ENCODE results near the gene SLC1A4.
"Not testable (repeated sequence)": the region's sequence is repeated elsewhere in the genome, so short reads cannot be mapped to it uniquely, and the experiment has no call there.

The SLC1A4 gene

DNA sequence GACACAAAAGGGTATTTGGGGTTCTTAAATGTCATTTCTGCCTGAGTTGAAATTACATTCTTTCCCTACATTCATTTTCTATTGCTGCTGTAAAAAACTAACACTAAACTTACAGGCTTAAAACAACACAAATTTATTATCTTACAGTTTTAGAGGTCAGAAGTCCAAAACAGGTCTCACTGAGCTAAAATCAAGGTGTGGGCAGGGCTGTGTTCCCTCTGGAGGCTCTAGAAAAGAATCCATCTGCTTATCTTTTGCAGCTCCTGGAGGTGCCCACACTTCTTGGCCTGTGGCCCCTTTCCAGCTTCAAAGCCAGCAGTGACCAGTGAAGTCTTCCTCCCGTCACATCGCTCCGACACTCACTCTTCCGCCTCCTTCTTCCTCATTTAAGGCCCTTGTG lies 23.2 kb upstream of the SLC1A4 start:
- DNase-seq: no peak

DNA sequence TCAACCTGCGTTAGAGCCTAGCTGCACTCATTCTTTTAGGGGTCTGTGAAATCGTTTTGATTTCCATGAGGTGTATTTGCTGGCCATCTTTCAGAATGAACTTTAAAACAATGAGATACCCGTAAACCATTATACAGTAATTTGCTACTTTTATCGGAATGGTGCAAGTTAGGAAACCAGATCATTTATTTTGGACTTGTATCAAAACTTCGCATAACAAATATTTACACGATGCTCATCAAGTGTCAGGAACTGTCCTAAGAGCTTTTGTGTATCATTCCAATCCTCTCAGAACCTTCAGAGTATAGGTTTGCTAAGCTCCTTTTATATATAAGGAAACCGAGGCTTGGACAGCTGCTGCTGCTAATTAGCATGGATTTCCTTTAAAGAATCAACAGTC lies 22.4 kb upstream of the SLC1A4 start:
- DNase-seq: no peak

DNA sequence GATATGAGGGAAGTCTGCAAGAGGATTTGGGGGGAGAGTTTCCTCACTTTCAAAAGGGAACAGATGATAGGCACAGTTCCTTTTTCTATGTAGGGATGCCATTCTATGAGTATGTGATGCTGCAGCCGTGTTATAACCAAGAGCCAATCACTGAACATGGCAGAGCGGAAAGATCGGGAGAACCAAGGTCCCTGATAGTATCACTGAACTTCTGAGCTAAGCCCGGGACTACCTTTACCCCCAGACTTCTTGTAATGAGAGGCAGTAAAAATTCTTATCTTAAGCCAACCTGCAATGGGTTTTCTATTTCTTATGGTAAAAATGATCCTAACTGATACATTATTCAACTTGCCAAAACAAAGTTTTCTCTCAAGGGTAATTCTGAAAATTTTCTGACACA lies 21.6 kb upstream of the SLC1A4 start:
- DNase-seq: no peak

DNA sequence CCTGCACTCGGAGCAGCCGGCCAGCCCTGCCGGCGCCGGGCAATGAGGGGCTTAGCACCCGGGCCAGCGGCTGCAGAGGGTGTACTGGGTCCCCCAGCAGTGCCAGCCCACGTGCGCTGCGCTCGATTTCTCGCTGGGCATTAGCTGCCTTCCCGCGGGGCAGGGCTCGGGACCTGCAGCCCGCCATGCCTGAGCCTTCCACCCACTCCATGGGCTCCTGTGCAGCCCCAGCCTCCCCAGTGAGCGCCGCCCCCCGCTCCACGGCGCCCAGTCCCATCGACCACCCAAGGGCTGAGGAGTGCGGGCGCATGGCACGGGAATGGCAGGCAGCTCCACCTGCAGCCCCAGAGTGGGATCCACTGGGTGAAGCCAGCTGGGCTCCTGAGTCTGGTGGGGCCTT lies 20.1 kb upstream of the SLC1A4 start:
- DNase-seq: not testable (repeated sequence)

DNA sequence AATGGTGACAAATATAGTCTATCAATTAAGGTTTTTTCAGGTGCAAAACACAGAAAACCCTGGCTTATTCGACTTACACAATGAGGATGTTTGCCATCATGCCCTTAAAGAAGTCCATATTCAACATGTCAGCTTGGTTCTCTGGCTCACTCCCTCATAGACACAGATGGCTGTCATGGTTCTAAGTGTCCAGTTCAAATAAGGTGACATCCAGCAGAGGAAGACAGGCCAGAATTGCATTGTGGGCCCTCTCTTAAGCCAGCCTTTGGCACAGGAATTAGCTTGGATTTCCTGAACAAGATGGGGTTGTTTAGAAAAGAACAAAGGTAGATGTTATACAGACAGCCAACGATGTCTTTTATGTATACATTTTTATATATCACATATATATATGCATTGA lies 18.7 kb upstream of the SLC1A4 start:
- peak in 1 of 2 experiments; percentile 80 for DNase-seq

DNA sequence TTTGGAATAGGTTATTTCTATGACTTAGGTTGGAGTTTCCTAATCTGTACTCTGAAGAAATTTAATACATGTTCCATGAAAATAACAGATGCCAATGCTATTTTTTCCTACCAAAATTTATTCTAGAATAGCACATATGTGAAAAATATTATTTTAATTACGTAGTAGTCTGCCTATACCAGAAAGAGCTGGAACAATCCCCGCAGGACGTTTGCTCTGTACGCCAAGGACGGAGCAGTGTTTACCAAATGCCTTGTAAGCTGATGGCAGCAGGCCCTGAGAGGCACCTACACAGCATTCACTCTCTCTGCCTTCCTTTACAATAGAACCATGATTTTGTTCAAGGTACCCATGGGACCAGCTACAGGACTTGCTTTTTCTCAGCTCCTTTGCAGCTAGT lies 16.8 kb upstream of the SLC1A4 start:
- no peak for DNase-seq

DNA sequence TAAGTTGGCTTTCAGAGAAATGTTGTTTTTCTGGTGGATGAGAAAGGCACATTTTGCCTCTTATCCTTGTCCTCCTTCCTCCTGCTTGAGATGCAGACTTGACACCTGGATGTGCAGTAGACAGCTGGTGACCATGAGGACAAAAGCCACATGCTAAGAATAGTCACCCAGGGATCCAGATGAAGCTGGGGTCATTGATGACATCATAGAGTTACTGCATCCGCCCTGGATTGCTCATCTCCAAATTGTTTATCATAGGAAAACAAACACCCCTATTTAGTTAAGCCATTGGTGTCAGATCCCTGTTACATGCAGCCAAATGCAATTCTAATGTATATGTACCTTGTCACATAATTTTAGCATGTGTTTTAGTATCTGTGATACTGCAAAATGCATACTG lies 16.3 kb upstream of the SLC1A4 start:
- no peak for DNase-seq

DNA sequence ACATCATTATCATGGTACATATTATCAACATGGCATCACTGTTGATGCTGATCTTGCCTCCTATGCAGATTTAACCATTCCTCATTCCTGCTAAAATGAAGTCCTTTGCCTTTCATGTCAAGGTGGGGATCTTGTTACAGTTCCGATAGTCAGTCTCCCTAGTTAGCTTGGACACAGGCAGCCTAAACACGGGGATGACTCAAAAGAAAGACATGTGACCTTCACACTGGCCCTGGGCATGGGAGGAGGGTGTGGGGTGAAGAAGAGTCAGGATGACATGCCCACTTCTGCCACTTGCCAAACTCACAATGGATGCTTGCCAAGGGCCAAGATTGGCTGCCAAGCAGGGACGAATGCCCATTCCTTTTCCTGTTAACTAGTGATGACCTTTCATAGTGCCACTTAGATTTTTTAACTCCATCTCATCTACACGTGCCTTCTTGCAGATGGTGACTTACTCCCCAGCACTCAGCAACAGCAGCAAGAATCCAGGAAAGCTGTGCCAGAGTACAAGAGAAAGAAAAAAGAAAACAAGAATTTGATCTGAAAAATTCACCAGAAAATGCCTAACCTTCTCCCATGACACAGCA lies 13.9 kb upstream of the SLC1A4 start:
- DNase-seq: no peak

DNA sequence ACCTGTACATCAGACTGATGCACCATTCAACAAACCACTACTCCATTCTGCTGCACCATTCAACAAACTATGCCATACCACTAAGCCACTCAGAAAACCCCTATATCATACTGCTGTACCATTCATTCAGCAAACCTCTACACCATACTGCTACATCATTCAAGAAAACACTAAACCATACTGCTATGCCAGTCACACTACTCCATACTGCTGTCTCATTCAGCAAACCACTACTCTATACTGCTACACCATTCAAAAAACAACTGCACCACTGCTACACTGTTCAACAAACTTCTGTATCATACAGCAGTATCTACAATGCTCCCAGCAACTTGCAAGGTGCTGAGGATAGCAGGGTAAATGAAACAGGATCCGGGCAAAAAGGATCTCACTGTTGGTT lies 12.9 kb upstream of the SLC1A4 start:
- DNase-seq: no peak

DNA sequence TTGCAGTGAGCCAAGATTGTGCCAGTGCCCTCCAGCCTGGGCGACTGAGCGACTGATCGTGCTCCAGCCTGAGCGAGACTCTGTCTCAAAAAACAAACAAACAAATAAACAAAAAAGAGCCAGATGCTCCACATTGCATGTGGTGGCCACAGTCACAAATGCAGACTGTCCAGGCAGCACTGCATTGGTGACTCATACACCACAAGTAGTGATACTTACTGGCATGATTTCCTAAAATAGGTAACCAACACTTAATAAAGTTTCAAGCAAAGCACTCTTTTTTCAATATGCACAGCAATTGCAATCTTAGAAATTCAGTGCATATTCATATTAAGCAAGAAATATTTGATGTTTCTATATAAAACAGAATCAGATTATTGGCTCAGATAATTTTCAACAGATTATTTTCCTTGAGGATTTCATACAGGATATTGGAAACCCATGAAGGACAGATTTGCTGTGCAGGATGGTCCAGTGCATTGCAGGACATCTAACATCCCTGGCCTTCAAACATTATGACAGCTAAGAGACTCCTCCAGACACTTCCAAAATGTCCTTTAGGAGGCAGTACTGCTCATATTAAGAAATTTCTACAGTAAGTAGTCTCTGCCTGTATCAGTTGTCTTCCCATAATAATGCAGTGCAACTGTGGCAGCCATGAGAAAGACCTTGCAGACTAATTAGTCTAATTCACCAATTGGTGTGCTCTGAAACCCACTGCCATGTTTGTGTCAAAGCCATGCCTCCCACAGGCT lies 10.5 kb upstream of the SLC1A4 start:
- no peak for DNase-seq

DNA sequence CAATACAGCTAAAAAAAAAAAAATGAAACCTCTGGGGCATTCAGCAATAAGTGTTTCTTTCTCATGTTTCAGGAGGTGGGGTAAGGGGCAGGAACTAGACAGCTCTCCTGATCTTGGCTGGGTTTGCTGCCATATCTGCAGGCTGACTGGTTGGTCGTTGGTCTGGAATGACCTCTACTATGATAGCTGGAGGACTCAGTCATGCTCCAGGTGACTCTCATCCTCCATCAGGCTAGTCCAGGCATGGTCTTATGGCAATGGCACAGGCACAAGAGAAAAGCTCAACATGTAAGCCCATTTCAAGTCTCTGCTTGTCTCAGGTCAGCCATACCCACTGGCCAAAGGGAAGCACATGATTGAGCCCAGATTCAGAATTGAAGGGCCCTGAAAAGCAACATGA lies 9.5 kb upstream of the SLC1A4 start:
- DNase-seq: no peak

DNA sequence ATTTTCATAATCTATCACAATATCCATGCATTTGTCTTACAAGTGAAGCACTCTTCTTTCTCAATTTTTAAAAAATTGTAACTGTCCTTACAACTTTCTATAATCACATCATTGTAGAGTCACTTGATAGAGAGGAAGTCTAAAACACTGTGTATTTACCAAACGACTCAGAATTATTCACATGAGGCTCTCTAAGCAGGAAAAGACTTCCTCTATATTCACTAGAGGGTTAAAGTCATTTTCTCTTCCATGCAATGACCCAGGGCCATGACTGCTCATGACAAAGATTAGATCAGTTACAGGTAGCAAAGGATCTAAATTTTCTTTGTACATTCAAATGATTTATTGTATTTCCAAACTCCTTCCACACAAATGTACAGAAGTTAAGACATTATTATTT lies 9.0 kb upstream of the SLC1A4 start:
- no peak for DNase-seq

DNA sequence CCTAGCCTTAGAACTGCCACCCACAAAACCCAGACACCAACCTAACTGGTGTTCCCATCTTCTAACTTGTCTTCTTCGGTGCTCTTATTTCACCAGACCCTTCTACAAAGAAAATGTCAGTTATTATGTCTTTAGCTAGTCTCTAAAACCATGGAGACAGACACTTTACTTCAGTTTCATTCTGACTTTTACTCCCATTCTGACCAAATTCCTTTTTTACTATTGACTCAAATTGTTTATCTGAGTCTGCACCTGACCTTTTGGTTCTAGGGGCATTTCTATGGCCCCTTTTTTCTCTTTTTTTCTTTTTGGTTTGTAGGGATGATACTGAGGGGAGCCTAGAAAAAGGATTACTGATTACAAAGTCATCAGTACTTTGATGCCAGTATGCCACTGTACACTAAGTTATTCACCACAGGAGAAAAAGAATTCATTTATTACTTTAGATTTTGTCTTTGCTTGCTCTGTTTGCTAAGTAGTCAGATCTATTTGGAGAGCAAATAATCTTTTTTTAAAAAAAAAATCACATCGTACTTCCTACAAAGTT lies 6.8 kb upstream of the SLC1A4 start:
- no peak for DNase-seq

DNA sequence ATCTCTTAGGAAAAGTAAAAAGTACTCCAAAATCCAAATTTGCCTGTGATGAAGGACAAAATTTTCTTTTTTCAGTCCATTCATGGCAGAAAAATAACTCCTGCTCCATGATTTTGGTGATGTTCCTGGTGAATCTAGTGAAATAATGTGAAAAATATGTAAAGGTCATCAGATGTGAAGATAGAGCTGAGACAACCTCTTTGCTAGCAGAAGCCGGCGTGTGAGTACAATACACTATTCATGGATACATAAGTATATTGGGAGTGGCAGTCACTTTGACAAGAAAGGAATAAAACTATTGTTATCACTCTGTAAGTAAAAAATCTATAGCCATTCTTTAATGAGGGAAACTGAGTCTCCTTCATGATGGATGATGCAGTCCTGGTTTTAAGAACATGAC lies 6.3 kb upstream of the SLC1A4 start:
- no peak for DNase-seq

DNA sequence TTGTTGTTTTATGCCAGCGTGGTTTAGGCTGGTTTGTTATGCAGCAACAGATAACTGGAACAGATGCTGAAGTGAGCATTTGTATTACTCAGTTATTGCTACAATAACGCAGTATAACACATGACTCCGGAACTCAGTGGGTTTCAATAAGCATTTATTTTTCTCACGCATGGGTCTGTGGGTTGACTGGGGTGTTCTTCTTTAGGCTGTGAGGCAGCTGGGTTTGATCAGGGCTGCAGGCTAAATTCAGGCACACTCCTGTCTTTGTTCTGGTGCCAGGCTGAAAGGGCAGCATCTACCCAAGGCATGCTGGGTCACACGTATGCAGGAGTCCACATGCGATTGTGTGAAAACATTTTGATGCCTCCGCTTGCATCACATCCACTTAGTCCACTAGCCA lies 3.8 kb upstream of the SLC1A4 start:
- no peak for DNase-seq

DNA sequence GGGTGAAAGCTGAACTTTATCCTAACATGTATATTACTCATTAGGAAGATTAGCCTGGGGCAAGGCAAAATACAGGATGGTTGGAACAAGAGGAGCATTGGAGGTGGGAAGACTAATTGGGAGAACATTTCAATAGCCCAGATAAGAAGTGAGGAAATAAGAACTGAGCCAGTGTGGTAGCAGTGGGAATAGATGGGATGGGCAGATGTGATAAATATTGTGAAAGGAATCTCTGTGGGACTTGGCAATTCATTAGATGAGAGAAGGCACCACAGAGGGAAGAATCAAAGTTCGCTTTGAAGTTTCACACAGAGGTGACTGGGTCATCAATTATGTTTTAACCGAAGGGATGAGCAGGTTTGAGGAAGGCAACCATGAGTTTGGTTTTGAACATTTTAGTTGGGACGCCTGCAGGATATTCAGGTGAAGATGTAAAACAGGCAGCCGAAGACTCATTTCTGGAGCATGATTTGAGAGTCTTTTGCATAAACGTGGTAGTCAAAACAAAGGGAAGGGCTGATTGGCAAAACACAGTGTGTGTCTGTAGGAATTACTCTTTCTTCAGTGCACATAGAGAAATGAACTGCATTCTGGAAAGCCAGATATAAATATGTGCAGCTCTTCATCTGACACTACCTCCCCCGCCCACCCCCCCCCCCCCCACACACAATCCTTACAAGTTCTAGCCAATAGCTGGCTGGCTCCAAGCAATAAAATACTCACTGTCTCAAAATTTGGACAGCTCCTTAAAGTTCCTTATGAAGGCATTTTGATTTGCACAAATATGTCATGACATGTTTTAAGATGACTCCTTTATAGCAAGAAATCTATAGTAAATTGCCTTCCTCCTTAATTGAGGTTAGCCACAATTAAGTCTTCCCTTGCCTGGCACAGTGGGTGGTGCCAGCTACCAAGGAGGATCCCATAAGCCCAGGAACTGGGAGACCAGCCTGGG lies 1.9 kb upstream of the SLC1A4 start:
- DNase-seq: no peak

DNA sequence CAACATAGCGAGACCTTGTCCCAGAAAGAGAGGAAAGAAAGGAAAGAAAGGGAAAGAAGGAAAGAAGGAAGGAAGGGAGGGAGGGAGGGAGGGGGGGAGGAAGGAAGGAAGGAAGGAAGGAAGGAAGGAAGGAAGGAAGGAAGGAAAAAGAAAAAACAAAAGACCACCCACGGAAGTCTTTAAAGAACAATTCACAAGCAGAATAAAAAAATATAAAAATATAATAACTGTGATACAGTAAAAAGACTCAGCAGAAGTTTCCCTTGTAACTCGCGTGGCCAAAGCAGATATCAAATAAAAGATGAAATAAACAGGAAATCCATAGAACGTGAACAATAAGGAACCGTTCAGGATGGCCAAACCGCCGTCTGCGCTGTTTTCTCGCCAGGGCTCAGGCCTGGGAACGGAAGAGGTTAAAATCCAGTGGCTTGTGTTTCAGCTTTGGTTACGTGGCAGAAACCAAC lies 1.2 kb upstream of the SLC1A4 start:
- no peak for DNase-seq

DNA sequence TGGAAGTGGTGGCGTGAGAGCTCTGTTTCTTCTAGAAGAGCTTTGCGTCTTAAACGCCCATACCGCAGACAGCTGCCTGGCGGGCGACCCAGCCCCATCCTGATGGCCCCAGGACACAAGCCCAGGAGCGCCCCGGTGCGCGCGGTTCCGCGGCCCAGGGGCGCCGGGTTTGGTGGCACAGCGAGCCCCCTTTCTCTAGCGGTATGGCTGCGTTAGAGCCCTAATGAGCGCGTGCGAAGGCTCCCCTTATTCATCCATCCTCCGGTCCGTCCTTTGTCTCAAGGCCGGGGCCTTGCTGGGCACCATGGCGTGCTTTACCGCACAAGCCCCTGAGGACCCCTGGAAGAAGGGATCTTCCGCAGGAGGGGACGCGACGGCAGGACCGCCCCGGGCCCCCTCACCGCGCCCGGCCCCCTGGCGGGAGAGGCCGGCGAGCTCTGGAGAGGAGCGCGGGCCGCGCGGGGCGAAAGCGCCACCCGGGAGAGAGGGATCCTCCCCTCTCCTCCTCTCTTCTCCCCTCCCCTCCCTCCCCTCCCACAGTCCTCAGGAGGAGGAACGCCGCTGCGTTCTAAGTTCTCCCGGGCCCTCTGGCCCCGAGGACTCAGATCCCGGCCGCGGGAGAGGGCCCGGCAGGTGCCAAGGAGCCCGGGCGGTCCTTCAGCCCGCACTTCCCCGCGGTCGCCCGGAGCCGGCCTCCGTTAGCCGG lies 626 bp upstream of the SLC1A4 start:
- DNase-seq: no peak

DNA sequence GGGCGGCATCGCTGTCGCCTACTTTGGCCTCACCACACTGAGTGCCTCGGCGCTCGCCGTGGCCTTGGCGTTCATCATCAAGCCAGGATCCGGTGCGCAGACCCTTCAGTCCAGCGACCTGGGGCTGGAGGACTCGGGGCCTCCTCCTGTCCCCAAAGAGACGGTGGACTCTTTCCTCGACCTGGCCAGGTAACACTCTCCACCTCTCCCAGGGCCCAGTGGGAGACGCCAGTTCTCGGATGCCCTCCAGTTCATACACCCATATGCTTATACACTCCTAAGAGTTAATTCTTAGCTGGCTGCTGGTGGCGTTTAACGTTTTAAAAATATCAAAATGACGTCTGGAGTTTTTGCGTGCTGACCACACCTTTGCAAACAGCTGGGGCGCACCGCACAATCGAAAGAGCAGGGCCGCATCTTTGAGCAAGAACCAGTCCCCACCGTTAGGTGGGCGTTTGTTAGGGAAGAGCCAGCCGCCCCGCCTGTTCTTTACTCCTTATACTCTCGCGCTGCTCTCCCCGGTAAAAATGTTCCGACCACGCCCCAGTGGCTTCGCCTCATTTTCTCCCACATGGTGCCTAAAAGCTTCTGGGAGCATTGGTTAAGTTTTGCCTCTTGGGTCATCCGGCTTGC lies 899 bp downstream of the SLC1A4 start:
- DNase-seq: no peak

DNA sequence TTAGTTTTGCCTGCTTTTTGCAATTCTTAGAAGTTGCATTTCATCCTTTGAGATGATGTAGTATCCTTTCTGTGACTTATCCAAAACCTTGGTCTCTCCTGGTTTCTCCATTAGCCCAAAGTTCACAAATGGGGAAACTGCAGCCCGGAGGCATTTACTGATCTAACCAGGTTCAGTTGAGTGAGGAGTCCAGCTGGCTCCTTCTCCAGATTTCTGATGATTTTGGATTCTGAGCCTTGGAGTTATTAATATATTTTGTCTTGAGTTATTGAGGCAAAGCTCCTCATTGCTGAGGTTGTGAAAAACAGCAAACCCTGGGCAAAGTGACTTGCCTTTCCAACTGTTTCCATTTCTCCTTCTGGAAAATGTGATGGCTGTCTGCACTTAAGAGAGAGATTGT lies 1.7 kb downstream of the SLC1A4 start:
- DNase-seq: no peak

DNA sequence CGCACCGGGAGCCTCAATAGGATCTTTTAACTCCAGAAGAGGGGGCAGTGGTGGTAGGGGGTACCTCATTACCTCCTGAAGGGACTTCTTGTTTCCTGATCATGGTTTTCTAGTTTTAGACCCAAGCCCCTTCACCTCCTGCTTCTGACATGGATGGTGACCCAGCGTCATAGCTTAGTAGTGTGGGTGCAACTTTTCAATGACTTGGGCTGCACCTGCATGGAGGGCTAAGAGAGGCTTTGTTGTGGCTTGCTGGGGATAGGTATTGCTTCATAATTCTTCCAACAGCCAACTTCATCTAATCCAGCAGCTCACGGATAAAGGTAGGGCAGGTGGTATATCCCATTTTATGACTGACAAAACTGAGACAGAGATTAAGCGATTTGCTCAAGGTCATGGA lies 3.0 kb downstream of the SLC1A4 start:
- no peak for DNase-seq

DNA sequence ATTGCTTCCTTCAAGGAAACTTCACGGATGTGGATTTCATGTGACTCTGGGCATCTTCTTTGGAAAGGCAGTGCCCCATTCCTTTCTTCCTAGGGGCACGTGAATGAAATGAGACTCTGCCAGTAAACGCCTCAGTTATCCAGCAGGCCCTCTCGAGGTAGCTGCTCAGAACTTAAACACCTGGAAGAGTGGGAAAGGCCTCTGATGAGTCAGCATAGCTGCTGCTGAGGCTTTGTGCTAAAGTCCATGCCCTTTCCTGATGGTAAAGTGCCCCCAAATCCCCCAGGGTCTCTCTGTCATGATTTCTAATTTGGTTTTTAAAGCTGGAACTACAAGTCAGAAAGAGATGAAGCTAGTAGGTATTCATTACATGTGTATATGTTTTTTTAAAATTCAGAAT lies 3.8 kb downstream of the SLC1A4 start:
- DNase-seq: no peak
